ENCODE data around the gene PIGW. TPM values are rescaled to one million over a fixed set of nuclear protein-coding genes. Genes with fewer than 3 reads are reported as not detected.

Gene PIGW
- polyA plus RNA-seq, 1 donor from 2014 or later = 7.9 TPM

DNA sequence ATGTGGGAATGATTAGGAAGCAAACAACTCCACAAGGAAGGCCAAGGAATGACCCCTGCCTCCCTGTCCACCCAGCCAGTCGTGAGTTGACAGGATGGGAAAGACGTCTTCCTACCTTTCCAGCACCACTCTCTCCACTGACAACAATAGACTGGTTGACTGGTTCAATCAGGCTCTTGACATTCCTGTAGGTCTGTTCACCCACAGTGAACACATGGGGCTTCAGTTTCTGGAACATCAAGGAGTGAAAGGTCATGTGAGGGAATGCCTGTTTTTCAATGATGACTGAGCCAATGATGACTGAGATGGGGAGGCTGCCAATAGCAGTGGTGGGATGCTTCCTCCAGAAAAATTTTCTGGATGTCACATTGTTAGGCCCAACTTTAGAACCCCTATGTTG is 9.7 kb upstream of the PIGW start:
- Mint-ChIP-seq H3K4me3 (no peak overlapping the region), H3K9me3 (peaks cover 0 to 3% (median 0%) of the 10 kb centered on the region in 3 donors), H3K27me3 (no peaks in the 10 kb centered on the region), H3K4me1 (no peaks in the 10 kb centered on the region), H3K27ac (no peak overlapping the region), H3K36me3 (peaks cover 3% of the 10 kb centered on the region)

DNA sequence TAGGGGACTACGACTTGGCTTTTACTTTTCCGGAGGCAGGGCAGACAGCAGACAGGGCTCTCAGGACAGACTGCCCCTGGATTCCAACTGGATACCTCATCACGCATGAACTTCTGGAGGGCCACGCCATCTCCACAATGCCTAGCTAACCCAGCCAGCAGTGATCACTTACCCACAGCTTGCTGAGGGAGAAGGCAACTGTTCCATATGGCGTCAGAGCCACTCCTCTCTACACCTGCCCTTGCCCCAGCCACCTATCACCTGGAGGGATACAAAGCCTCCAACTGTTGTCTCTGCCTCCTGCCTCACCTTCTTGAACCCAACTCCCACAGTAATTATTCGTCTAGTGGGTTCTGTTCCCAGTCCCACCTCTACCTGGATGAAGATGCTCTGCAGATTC is 8.9 kb upstream of the PIGW start:
- Mint-ChIP-seq H3K27ac (peak overlapping the region in 1 of 3 donors; percentile 27), H3K4me3 (no peak overlapping the region), H3K9me3 (no peaks in the 10 kb centered on the region)

DNA sequence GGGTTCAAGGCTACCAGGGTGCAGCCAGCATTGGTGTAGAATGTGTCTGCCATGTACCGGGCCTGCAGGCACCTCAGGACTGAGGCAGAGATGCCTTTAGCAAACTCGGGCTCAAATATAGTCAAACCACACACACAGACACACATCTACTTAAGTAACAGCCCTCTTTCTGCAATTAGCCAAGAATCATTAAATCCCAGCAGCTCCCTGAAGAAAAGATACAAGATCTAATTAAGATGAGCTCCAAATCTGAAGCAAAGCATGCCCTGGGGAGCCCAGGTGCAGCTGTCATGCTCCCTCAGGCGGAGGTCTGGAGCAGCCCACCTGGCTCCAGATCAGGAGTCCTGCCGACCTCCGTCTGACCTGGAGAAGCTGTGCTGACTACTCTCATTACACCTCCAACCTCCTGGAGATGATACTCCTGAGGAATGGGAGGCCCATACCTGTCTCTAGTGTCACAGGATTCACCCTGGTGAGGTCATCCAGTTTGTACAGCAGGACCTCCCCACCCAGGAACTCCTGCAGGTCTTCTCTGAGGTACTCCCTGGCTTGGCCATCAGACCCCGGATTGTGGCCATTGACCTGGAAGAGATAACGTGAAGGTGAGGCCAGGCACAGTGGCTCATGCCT is 7.1 kb upstream of the PIGW start:
- H3K4me3 Mint-ChIP-seq = no peak overlapping the region
- H3K27me3 Mint-ChIP-seq = no peaks in the 10 kb centered on the region
- no peaks in the 10 kb centered on the region for H3K4me1 Mint-ChIP-seq
- no peak overlapping the region for H3K27ac Mint-ChIP-seq
- H3K9me3 Mint-ChIP-seq = no peaks in the 10 kb centered on the region
- H3K36me3 Mint-ChIP-seq = peaks cover 3% of the 10 kb centered on the region

More for the DNA sequence above, 8.9 kb upstream of the PIGW start:
- no peaks in the 10 kb centered on the region for H3K4me1 Mint-ChIP-seq
- no peaks in the 10 kb centered on the region for H3K27me3 Mint-ChIP-seq
- peaks cover 3% of the 10 kb centered on the region for H3K36me3 Mint-ChIP-seq

DNA sequence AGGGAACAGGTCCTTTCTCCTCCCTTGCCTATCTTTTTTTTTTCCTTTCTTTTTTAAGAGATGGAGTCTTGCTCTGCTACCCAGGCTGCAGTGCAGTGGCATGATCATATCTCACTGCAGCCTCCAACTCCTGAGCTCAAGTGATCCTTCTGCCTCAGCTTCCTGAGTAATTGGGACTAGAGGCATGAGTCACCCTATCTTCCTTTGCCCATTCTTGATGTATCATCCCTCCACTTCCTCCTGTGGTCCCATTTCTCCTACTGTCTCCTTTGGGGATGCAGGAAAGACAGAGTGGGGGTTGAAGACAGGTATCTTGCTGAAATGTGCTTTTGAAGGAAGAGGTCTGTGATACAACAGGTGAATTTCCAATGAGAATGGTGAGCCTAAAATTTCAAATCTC is 5.7 kb upstream of the PIGW start:
- Mint-ChIP-seq H3K36me3 (peaks cover under 1% of the 10 kb centered on the region), H3K4me1 (peaks cover 3 to 4% (median 3%) of the 10 kb centered on the region in 3 donors), H3K4me3 (peak overlapping the region in 2 of 4 donors; percentile 22 to 58), H3K27ac (no peak overlapping the region), H3K27me3 (no peaks in the 10 kb centered on the region), H3K9me3 (no peaks in the 10 kb centered on the region)

DNA sequence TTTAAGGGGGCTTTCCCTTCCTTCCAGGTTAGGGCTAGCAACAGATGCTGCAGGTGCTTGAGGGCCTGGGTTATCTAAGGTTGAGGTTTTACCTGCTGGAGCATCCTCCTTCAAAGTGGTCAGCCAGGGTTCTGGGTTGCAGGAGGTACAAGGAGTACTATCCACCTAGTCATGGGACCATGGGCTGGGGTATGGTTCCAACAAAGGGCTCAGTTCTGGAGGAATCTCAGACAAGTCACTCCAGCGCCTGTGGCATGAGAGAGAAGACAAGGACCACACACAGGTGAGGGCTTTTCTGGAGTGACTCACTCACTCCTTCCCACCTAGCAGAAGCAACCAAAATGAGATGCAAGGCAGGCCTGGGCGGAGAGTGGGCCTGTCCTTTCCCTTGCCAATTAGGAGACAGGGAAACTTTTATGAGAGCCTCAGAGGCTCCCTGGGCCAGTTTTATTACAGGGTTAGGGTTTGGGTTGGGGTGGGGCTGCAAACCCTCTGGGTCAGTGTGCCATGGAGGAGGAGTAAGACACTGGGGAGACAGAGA is 2.3 kb upstream of the PIGW start:
- Mint-ChIP-seq H3K9me3 (no peaks in the 10 kb centered on the region), H3K27me3 (no peaks in the 10 kb centered on the region), H3K36me3 (no peaks in the 10 kb centered on the region), H3K4me1 (peaks cover 7 to 21% (median 10%) of the 10 kb centered on the region in 3 donors), H3K27ac (peak overlapping the region in 2 of 3 donors; percentile 48 to 80), H3K4me3 (peak overlapping the region in 3 of 4 donors; percentile 9 to 100 (median 85))

DNA sequence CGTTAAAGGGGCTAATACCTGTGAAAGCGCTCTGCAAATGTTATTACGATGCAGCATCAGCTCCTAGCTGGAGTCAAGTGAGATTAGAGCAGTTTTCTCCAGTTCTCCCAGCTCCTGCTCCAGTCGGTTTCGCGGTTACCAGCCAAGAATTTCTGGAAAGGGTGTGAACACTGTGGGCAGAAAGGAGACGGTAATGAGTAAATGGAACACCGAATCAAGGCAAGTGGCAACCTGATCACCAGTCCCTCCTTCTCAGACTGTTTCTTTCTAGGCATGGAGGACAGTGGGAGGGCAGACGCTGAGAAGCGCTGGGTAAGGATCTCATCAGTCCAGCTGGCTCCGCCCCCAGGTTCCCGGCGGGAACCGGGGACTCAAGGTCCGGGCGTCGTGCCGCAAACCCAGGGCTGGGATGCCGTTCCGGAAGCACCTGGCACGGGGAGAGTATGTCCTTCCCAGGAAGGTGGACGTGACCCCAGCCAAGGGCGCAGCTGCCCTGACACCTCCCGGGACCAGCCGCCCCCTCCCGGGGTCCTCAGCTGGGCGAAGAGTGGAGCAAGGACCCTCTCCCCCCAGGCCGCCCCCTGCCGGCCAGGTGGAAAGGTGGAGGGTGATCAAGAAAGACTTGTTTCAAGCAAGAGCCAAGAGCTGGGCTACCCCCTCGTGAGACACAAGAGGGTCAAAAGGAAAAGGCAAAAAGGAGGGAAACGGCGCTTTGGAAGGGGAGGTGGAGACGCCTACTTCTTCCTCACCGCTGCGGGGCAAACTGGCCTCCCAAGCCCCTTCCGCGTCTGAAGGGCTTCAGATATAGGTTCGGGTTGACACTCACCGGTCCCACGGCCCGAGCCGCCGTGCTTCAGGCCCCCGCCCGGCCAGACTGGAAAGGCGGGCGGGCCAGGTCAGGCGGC is 600 bp upstream of the PIGW start:
- H3K9me3 Mint-ChIP-seq = no peaks in the 10 kb centered on the region
- H3K36me3 Mint-ChIP-seq = no peaks in the 10 kb centered on the region
- H3K27me3 Mint-ChIP-seq = no peaks in the 10 kb centered on the region
- peak overlapping the region; percentile 90 to 100 (median 98) for H3K27ac Mint-ChIP-seq
- peak overlapping the region; percentile 95 to 100 (median 96) for H3K4me3 Mint-ChIP-seq
- H3K4me1 Mint-ChIP-seq = peaks cover 7 to 21% (median 11%) of the 10 kb centered on the region in 3 donors

DNA sequence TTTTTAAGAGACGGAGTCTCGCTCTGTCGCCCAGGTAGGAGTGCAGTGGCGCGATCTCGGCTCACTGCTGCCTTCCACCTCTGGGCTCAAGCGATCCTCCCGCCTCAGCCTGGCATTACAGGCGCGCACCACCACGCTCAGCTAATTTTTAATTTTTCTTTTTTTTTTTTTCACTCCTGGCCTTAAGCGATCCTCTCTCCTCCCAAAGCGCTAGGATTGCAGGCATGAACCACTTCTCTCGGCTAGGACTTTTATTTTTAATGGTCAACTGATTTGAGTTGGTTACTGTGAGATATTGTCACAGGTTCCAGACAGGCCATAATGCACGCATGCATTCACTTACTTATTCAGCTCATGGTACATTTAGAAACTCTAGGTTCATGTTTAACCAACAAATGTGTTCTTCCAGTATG is 888 bp downstream of the PIGW start:
- H3K4me3 Mint-ChIP-seq = peak overlapping the region; percentile 95 to 100 (median 96)
- H3K36me3 Mint-ChIP-seq = no peaks in the 10 kb centered on the region
- H3K27me3 Mint-ChIP-seq = no peaks in the 10 kb centered on the region
- H3K9me3 Mint-ChIP-seq = no peaks in the 10 kb centered on the region
- H3K4me1 Mint-ChIP-seq = peaks cover 9 to 21% (median 13%) of the 10 kb centered on the region in 3 donors
- peak overlapping the region; percentile 90 to 100 (median 98) for H3K27ac Mint-ChIP-seq

DNA sequence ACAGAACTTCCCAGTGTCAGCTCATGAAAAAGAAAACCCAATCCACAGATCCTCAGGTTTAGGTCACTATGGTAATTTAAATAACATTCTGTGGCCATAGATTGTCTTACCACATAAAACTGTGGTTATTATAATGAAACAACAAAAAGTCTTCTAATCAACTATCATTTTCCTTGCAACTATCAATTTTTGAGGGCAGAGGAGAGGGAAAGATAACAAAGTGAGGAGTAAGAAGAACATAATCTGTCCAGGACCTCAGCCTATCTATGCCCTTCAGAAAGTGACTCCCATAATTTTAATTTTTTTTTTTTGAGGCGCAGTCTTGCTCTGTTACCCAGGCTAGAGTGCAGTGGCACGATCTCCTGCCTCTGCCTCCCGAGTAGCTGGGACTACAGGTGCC is 5.9 kb downstream of the PIGW start:
- Mint-ChIP-seq H3K36me3 (no peaks in the 10 kb centered on the region), H3K9me3 (no peaks in the 10 kb centered on the region), H3K4me1 (peaks cover 9 to 19% (median 11%) of the 10 kb centered on the region in 3 donors), H3K27ac (peak overlapping the region in 1 of 3 donors; percentile 35), H3K4me3 (peak overlapping the region in 1 of 4 donors; percentile 50), H3K27me3 (no peaks in the 10 kb centered on the region)

DNA sequence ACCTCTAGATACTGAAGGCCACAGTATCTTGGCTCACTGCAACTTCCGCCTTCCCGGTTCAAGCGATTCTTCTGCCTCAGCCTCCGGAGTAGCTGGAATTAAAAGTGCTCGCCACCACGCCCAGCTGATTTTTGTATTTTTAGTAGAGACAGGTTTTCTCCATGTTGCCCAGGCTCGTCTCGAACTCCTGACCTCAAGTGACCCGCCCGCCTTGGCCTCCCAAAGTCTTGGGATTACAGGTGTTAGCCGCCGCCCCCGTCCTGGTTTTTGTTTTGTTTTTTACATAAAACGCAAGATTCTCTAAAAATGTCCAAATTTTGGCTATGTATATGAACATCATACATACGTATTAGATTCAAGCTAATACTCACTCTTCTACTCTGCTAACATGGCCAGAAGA is 8.0 kb downstream of the PIGW start:
- H3K36me3 Mint-ChIP-seq = no peaks in the 10 kb centered on the region
- H3K27me3 Mint-ChIP-seq = no peaks in the 10 kb centered on the region
- H3K4me1 Mint-ChIP-seq = peaks cover 13 to 17% (median 14%) of the 10 kb centered on the region in 3 donors
- no peaks in the 10 kb centered on the region for H3K9me3 Mint-ChIP-seq
- peak overlapping the region in 1 of 4 donors; percentile 98 for H3K4me3 Mint-ChIP-seq
- H3K27ac Mint-ChIP-seq = peak overlapping the region in 1 of 3 donors; percentile 68

DNA sequence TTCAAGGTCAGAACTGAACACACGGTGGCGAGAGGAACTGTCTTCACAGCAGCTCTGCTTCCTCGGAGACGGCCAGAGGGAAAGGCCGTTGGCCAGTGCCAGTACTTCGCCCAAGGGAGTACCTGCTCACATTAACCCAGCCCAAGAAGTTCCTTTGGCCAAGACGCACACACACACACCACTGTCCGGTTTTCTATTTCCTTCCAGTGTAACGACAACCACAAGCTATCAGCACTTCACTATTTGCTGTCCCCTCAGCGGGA is 9.2 kb downstream of the PIGW start:
- peak overlapping the region; percentile 98 to 100 (median 99) for H3K27ac Mint-ChIP-seq

DNA sequence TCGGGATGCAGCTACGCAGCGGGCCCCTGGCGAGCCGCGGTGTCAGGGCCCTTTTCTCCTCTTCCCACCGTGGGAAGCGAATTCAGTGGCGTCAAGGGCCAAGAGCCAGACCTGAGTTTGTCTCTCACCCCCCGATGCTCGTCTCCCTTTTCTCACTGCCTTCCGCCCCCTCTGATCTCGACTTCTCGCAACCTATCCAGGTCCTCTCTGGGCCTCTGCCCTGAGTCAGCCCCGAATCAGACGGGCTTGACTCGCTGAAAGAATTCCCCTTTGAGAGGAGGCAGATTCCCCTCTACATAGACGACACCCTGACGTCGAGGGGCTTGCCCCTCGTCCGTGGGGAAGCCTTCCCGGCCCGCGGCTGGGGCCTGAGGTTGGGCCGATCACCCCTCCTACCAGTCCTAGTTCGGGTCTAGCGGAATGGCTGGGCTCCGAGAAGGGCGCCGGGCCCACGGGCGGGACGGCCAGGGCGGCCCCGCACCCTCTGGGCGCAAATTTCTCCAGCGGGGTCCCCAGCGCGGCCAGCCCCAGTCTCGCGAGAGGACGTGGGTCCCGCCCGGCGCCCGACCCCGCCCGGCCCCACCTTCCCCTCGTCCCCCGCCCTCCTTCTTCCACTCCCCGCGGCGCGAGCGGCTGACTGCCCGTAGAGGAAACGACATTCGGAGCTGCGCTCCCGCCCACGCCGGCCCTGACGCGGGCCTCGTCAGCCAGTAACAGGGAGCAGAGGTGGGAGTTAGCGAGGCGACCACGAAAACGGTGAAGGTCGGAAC is 9.7 kb downstream of the PIGW start, which contains the start of gene GGNBP2:
TSS of gene GGNBP2 (plus strand) at position 613 of the 770 bp plus-strand sequence. CDS start 806 bp downstream, outside the sequence.
- Mint-ChIP-seq H3K4me1 (peaks cover 17 to 26% (median 20%) of the 10 kb centered on the region in 3 donors), H3K36me3 (no peaks in the 10 kb centered on the region), H3K27me3 (no peaks in the 10 kb centered on the region), H3K9me3 (no peaks in the 10 kb centered on the region), H3K27ac (peak within 1 kb of the TSS; percentile 99 to 100 (median 99)), H3K4me3 (peak within 1 kb of the TSS; percentile 95 to 98 (median 98))

More for the DNA sequence above, 9.2 kb downstream of the PIGW start:
- Mint-ChIP-seq H3K4me3 (peak overlapping the region; percentile 93 to 98 (median 98)), H3K36me3 (no peaks in the 10 kb centered on the region), H3K27me3 (no peaks in the 10 kb centered on the region), H3K9me3 (no peaks in the 10 kb centered on the region), H3K4me1 (peaks cover 17 to 26% (median 20%) of the 10 kb centered on the region in 3 donors)

DNA sequence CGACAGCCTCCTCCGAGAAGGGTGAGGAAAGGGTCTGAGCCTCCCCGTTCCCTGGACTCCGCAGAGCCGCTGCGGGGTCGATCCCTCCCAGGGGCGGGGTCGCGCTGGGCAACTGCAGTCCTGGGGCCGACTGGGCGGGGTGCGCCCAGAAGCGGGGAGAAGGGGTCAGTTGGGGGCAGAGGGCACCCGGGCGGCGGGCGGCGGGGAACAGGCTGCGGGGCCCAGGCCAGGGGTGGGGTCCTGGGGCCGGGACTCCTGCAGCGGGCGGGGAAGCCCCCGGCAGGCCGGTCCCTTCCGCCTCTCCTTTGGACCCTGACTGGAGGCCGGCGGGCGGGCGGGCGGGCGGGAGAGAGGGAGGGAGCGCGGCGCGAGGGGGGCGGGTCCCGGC is 10.3 kb downstream of the PIGW start:
- H3K27me3 Mint-ChIP-seq = no peaks in the 10 kb centered on the region
- peaks cover 19 to 26% (median 22%) of the 10 kb centered on the region in 3 donors for H3K4me1 Mint-ChIP-seq
- no peaks in the 10 kb centered on the region for H3K9me3 Mint-ChIP-seq
- no peaks in the 10 kb centered on the region for H3K36me3 Mint-ChIP-seq
- H3K4me3 Mint-ChIP-seq = peak overlapping the region; percentile 95 to 98 (median 98)
- peak overlapping the region; percentile 99 to 100 (median 99) for H3K27ac Mint-ChIP-seq

DNA sequence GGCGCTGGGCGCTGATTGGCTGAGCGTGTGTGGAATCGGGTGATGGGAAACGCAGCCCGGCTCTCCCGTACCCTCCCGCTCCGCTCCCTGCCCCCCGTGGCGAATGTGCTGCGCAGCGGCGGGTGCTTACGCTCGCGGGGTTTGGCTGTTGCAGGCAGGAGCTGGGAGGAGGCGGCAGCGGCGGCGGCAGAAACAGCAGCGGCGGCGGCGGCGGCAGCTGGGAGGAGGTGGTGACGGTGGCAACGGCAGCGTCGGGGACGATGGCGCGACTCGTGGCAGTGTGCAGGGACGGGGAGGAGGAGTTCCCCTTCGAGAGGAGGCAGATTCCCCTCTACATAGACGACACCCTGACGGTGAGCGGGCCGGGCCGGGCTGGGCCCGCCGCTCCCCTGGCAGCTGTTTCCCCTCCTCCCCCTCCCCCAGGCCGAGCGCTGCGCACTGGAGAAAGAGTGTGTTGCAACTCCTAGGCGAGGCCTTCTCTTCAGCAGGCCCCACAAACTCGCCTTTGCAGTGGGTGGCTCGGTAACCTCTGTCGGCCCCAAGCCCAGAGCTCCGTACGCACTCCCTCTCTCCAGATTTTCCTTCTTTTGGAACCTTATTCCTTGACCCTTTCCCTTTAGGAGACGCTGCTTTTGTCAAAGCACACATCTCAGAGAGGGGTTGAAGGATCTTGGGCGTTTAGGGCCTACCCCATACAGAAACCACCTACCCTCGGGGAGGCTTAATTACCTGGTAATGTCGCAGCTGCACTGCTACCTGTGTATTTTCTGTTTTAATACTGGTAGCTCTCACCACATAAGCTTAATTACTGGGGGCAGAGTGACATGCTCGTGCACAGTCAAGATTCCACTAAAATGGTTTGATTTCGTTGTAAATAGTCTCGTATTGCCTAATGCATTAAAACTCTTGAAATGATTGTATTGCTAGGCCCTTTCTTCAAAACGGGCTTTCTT is 11.0 kb downstream of the PIGW start:
- peak overlapping the region; percentile 95 to 98 (median 98) for H3K4me3 Mint-ChIP-seq
- no peaks in the 10 kb centered on the region for H3K9me3 Mint-ChIP-seq
- H3K36me3 Mint-ChIP-seq = no peaks in the 10 kb centered on the region
- H3K4me1 Mint-ChIP-seq = peaks cover 26 to 32% (median 28%) of the 10 kb centered on the region in 3 donors
- H3K27ac Mint-ChIP-seq = peak overlapping the region; percentile 97 to 100 (median 99)
- no peaks in the 10 kb centered on the region for H3K27me3 Mint-ChIP-seq
